H1 (cell line): Measurements from ENCODE around the gene NXPH2. TPM values are rescaled to one million over a fixed set of nuclear protein-coding genes. Genes with fewer than 3 reads are reported as not detected.

Source experiments
- BCL11A ChIP-seq, 2 experiments: IDR thresholded peaks; one replicate each; pipeline ENCODE4 v1.6.1; 2011; ENCODE audit warnings: low read depth in 2 of 2, low read length in 2 of 2, mild to moderate bottlenecking in 2 of 2
- CEBPB ChIP-seq: IDR thresholded peaks from 2 replicates; pipeline ENCODE4 v1.6.1; 2012; ENCODE audit warnings: low read depth, low read length
- CHD1 ChIP-seq: IDR thresholded peaks from 2 replicates; pipeline ENCODE4 v1.6.1; 2012; ENCODE audit warnings: low read depth, low read length, improper control_type of control experiment
- CHD2 ChIP-seq: IDR thresholded peaks from 2 replicates; pipeline ENCODE4 v1.6.1; 2012; ENCODE audit warnings: low read length, improper control_type of control experiment
- CTBP2 ChIP-seq: IDR thresholded peaks from 2 replicates; pipeline ENCODE4 v1.7.0; 2011; ENCODE audit warnings: borderline replicate concordance, mild to moderate bottlenecking, moderate library complexity, mixed read lengths, low read length; ENCODE audit not compliant: insufficient read depth, insufficient read length
- JUN ChIP-seq: IDR thresholded peaks from 2 replicates; pipeline ENCODE4 v1.6.1; 2011; ENCODE audit warnings: low read depth, mild to moderate bottlenecking, improper control_type of control experiment, low read length
- KDM5A ChIP-seq: fragments of 200-600 bp; IDR thresholded peaks from 2 replicates; pipeline ENCODE4 v1.7.1; 2012; ENCODE audit warnings: mild to moderate bottlenecking, low read length, inconsistent platforms, mixed read lengths
- NANOG ChIP-seq: IDR thresholded peaks from 2 replicates; pipeline ENCODE4 v1.6.1; 2011; ENCODE audit warnings: low read length, low read depth, mild to moderate bottlenecking, inconsistent platforms; ENCODE audit not compliant: insufficient read depth, poor library complexity, severe bottlenecking
- RAD21 ChIP-seq, 2 experiments: IDR thresholded peaks in 1 of 2; conservative IDR thresholded peaks in 1 of 2; 2 replicates each; pipeline ENCODE4 v1.6.1; 2011; ENCODE audit warnings: low read depth in 2 of 2, low read length in 2 of 2, improper control_type of control experiment in 1 of 2, inconsistent platforms in 1 of 2, mild to moderate bottlenecking in 1 of 2, moderate library complexity in 1 of 2
- TAF1 ChIP-seq: IDR thresholded peaks from 2 replicates; pipeline ENCODE4 v1.6.1; 2011; ENCODE audit warnings: mild to moderate bottlenecking, low read depth, low read length
- YY1 ChIP-seq: IDR thresholded peaks from 2 replicates; pipeline ENCODE4 v1.6.1; 2011; ENCODE audit warnings: low read depth, mild to moderate bottlenecking, low read length
- polyA plus RNA-seq, 7 experiments: library from polyadenylated mRNA; depleted of rRNA in 3 of 7; stranded (reverse) in 5 of 7; unstranded in 2 of 7; fragments of >200 nt in 5 of 7; fragments of 200-250 nt in 2 of 7; gene quantifications; 1 replicate in 5 of 7; 2 replicates in 1 of 7; 4 replicates in 1 of 7; pipeline versions ENCODE4 v1.2.1 to v1.2.3, GENCODE V29; 2011 to 2013; ENCODE audit warnings: missing spikeins in 2 of 7, mixed read lengths in 2 of 7
- total RNA-seq: library from RNA; stranded (reverse); fragmentation: NEBNext Ultra II Directional; extraction: Animal tissue kit (Norgen Biotek cat#: 25700); gene quantifications from 2 replicates; pipeline ENCODE4 v1.2.1, GENCODE V29; 2021

Gene NXPH2
- total and polyA plus RNA-seq, 2 of the 8 experiments (the other 6 are each of a cell fraction or from before 2014, with no cell fraction given) = 1.9 to 6.9 TPM

- TF ChIP-seq JUN = no peak
- TF ChIP-seq CTBP2 = no peak
- TF ChIP-seq KDM5A = no peak
- no peak for TF ChIP-seq YY1
- TF ChIP-seq BCL11A (IDR thresholded peaks at IDR 0.05; ENCODE audit: low read depth in 2 of 2, low read length in 2 of 2) = no peak
- TF ChIP-seq NANOG = no peak
- TF ChIP-seq CHD1 = no peak
- TF ChIP-seq RAD21 (IDR thresholded peaks at IDR 0.05 in 1 of 2, conservative IDR thresholded peaks at IDR 0.05 in 1 of 2; ENCODE audit: low read depth in 2 of 2, low read length in 2 of 2) = peak in 1 of 2 experiments; percentile 38; a peak in 2 of 4 replicates
- peak; percentile 26; the same call in 1 of the 2 replicates for TF ChIP-seq CEBPB
- no peak for TF ChIP-seq CHD2
- no peak for TF ChIP-seq TAF1
Observed at GRCh38 chr2:138814123-138814898, 34.1 kb upstream of the NXPH2 start (continued).
